ENCODE measurements around the gene ODAD3. TPM values are rescaled to one million over a fixed set of nuclear protein-coding genes. Genes with fewer than 3 reads are reported as not detected.

Gene ODAD3
- total RNA-seq, 1 experiment from 2014 or later, result 3.9 TPM

DNA sequence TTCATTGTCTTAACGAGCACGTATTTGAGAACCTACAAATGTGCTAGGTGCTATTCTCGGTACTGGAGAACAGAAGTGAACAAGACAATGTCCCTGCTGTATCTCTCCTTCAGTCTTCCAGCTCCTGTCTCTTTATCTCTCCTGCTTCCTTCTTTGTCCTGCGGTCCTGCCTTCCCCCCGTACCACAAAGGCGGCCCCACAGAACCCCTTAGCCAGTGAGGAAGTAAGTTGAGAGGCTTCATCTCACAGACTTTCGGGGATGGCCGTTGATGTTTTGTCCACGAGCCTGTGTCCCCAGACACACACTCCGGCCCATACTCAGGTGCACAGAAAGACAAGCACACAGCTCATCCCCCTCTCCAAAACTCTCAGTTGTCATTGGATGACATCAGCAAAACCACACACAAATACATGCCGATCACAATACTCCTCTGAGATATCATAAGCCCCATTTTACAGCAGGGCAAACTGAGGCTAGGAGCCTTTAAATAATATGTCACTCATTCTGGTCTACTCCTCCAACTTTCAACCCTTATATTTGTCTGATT lies 61.0 kb downstream of the ODAD3 start:
- H2AFZ ChIP-seq (ENCODE audit: low read length), result peak overlapping the region; percentile 78
- peaks cover 17% of the 10 kb centered on the region for H3K79me2 ChIP-seq (ENCODE audit: low read length)
- H3K27ac ChIP-seq (ENCODE audit: low read length), result no peak overlapping the region
- CTCF ChIA-PET, result interaction anchor here (0.6 to 1.9 kb wide), 3 partner anchors 79 to 108 kb away, joined by 3 to 13 read pairs (median 5); no protein-coding TSS in a partner anchor
- H4K20me1 ChIP-seq (ENCODE audit: low read length), result no peaks in the 10 kb centered on the region
- H3K4me3 ChIP-seq (ENCODE audit: low read length), result peak overlapping the region; percentile 68
- POLR2A ChIA-PET (ENCODE audit: unreplicated experiment), result interaction anchor here (0.6 to 1.9 kb wide), 4 partner anchors 10 to 108 kb away, joined by 3 to 6 read pairs (median 4); partner anchors contain the start of genes CCDC159, RAB3D and TMEM205
- peak overlapping the region; percentile 88; the same call in 1 of the 2 replicates for H3K9ac ChIP-seq (ENCODE audit: low read length)
- H3K27me3 ChIP-seq (ENCODE audit: low read length), result no peaks in the 10 kb centered on the region
- ATAC-seq (no peak), DNase-seq (no peak)
- H3K9me3 ChIP-seq (ENCODE audit: low read length), result no peaks in the 10 kb centered on the region
- intact Hi-C loops (cut with micrococcal nuclease), result loop anchor here (1.0 kb wide), 1 partner anchor 28 kb away; the partner anchor contains the start of genes CCDC159 and TMEM205
- peaks cover 11% of the 10 kb centered on the region for H3F3A ChIP-seq (ENCODE audit: low read length, unreplicated experiment)
- peak overlapping the region; percentile 78 for H3K4me2 ChIP-seq (ENCODE audit: low read length)
- H3K9me2 ChIP-seq (replicated peaks; ENCODE audit: low read length), result no peaks in the 10 kb centered on the region
- TF ChIP-seq EZH2 (IDR thresholded peaks at IDR 0.05; ENCODE audit: low read length, unreplicated experiment) (no peak), EZH2phosphoT487 (IDR thresholded peaks at IDR 0.05; ENCODE audit: borderline replicate concordance, low read length) (no peak)
- TF ChIP-seq, protein P1, sequence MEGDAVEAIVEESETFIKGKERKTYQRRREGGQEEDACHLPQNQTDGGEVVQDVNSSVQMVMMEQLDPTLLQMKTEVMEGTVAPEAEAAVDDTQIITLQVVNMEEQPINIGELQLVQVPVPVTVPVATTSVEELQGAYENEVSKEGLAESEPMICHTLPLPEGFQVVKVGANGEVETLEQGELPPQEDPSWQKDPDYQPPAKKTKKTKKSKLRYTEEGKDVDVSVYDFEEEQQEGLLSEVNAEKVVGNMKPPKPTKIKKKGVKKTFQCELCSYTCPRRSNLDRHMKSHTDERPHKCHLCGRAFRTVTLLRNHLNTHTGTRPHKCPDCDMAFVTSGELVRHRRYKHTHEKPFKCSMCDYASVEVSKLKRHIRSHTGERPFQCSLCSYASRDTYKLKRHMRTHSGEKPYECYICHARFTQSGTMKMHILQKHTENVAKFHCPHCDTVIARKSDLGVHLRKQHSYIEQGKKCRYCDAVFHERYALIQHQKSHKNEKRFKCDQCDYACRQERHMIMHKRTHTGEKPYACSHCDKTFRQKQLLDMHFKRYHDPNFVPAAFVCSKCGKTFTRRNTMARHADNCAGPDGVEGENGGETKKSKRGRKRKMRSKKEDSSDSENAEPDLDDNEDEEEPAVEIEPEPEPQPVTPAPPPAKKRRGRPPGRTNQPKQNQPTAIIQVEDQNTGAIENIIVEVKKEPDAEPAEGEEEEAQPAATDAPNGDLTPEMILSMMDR (conservative IDR thresholded peaks at IDR 0.05; ENCODE audit: low read depth, low read length), result no peak
- H3K4me1 ChIP-seq (ENCODE audit: insufficient read depth, low read length), result peaks cover 44% of the 10 kb centered on the region
- H3K36me3 ChIP-seq (ENCODE audit: low read depth, low read length), result no peaks in the 10 kb centered on the region
- BruUV-seq (replicated peaks), result no TSS peak

DNA sequence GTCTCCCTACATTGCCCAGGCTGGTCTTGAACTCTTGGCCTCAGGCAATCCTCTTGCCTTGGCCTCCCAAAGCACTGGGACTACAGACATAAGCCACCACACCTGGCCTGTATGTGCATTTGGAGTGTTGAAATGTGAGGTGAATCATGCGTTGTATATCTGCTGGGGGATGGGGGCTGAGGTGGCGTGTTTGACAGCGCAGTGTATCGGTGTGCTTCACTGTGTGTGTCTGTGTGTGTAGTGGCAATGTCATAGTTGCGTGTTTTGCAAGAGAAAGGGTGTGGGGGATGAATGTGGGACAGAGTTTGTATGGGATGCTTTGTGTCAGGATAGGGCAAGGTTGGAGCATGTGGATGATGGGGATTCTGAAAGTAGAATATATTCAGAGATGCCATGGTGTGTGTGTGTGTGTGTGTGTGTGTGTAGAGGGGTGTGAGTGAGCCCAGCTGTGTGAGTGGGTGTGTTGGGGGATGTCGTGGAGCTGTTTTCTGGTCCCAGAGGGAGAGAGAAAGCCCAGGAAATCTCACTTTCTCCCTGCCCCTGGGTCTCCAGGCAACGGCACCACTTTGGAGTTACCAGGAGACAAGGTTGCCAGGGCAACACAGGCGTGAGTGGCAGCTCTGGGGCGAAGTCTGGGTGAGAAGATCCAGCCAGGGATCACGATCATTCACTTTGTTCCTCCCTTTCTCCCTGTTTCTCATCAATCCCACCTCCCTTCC lies 61.6 kb downstream of the ODAD3 start:
- intact Hi-C loops (cut with micrococcal nuclease), result no loop called here
- Histone ChIP-seq H3K79me2 (ENCODE audit: low read length) (peaks cover 17% of the 10 kb centered on the region), H3K27me3 (ENCODE audit: low read length) (no peaks in the 10 kb centered on the region), H3K36me3 (ENCODE audit: low read depth, low read length) (no peaks in the 10 kb centered on the region), H4K20me1 (ENCODE audit: low read length) (no peaks in the 10 kb centered on the region), H3K4me2 (ENCODE audit: low read length) (peak overlapping the region; percentile 78), H3K9me2 (replicated peaks; ENCODE audit: low read length) (no peaks in the 10 kb centered on the region), H3K4me1 (ENCODE audit: insufficient read depth, low read length) (peaks cover 39% of the 10 kb centered on the region), H3K27ac (ENCODE audit: low read length) (no peak overlapping the region), H3K9ac (ENCODE audit: low read length) (no peak overlapping the region), H3K4me3 (ENCODE audit: low read length) (peak overlapping the region; percentile 68; the same call in 1 of the 2 replicates), H2AFZ (ENCODE audit: low read length) (no peak overlapping the region; the same call in 1 of the 2 replicates), H3F3A (ENCODE audit: low read length, unreplicated experiment) (peaks cover 7% of the 10 kb centered on the region), H3K9me3 (ENCODE audit: low read length) (no peaks in the 10 kb centered on the region)
- ATAC-seq, result no peak
- POLR2A ChIA-PET (ENCODE audit: unreplicated experiment), result interaction anchor here (0.6 kb wide), 1 partner anchor 10 kb away, joined by 3 read pairs; no protein-coding TSS in a partner anchor
- BruUV-seq (replicated peaks), result no TSS peak
- DNase-seq, result peak; percentile 58
- CTCF ChIA-PET, result interaction anchor here (0.6 kb wide), 1 partner anchor 78 kb away, joined by 3 read pairs; no protein-coding TSS in a partner anchor
- TF ChIP-seq EZH2phosphoT487 (IDR thresholded peaks at IDR 0.05; ENCODE audit: borderline replicate concordance, low read length) (no peak), EZH2 (IDR thresholded peaks at IDR 0.05; ENCODE audit: low read length, unreplicated experiment) (no peak)
- TF ChIP-seq, protein P1 (conservative IDR thresholded peaks at IDR 0.05; ENCODE audit: low read depth, low read length), result no peak
